K562 (cell line): ENCODE measurements around the gene MALRD1. TPM values are rescaled to one million over a fixed set of nuclear protein-coding genes. Genes with fewer than 3 reads are reported as not detected.

Experiments
- ATAC-seq: fragments of 200-7000 bp; cut with Tn5 transposase; 3 replicates; pipeline ENCODE4 v1.9.1; 2020; ENCODE audit warnings: moderate library complexity
- BruUV-seq: library from RNA; stranded (reverse); fragments of 400-500 nt; replicated peaks from 2 replicates; lab custom pipeline; 2021; lab: Mats Ljungman, UMichigan
- CTCF ChIA-PET: fragments of 300-600 bp; formaldehyde crosslinking; extraction: SDS; loops from one replicate; lab custom pipeline; 2021; ENCODE audit warnings: low intra/inter-chr PET ratio; lab: Yijun Ruan, JAX
- POLR2A ChIA-PET: fragments of 300-600, 350-650 bp; sonication (Branson Sonifier 250); formaldehyde crosslinking; extraction: SDS; loops from one replicate; lab custom pipeline; 2021; ENCODE audit warnings: antibody characterized with exemption, inconsistent platforms; lab: Yijun Ruan, JAX
- DNase-seq, 4 experiments: peaks; one replicate each; pipeline versions ENCODE4 v3.0.0 to v3.0.0-alpha.2; 2011 to 2018; ENCODE audit warnings: low spot score in 3 of 4, mixed read lengths in 3 of 4; ENCODE audit errors: extremely low read depth in 1 of 4
- FAIRE-seq: peaks from 2 replicates; lab custom pipeline; 2011; peaks lifted over from hg19 to GRCh38; lab: Jason Lieb, UNC
- H2AFZ ChIP-seq: 2 replicates; pipeline ENCODE4 v1.6.0; 2011; ENCODE audit warnings: low read depth, low read length, control low read depth, inconsistent platforms
- H3K27ac ChIP-seq: fragments of 200-600 bp; 3 replicates; pipeline ENCODE4 v1.8.0; 2011; ENCODE audit warnings: low read depth, mild to moderate bottlenecking, control low read depth, inconsistent platforms, low read length, moderate library complexity, mixed read lengths; ENCODE audit errors: extremely low read depth
- H3K27me3 ChIP-seq, 2 experiments: fragments of 300-600 bp in 1 of 2; 2 replicates in 1 of 2; 3 replicates in 1 of 2; pipeline versions ENCODE4 v1.6.0 to v1.8.0; 2011; ENCODE audit warnings: inconsistent platforms in 2 of 2, low read length in 2 of 2, mild to moderate bottlenecking in 1 of 2, mixed read lengths in 1 of 2, moderate library complexity in 1 of 2; ENCODE audit not compliant: control insufficient read depth in 2 of 2, insufficient read depth in 2 of 2
- H3K36me3 ChIP-seq: fragments of 300-600 bp; 3 replicates; pipeline ENCODE4 v1.8.0; 2011; ENCODE audit warnings: mild to moderate bottlenecking, low read length, inconsistent platforms; ENCODE audit not compliant: control insufficient read depth, insufficient read depth
- H3K4me1 ChIP-seq, 2 experiments: fragments of 200-600 bp in 1 of 2; replicated peaks in 1 of 2; 2 replicates in 1 of 2; 3 replicates in 1 of 2; pipeline versions ENCODE4 v1.5.1 to v1.8.0; 2011; ENCODE audit warnings: inconsistent platforms in 2 of 2, low read length in 2 of 2, mild to moderate bottlenecking in 1 of 2, mixed read lengths in 1 of 2, moderate library complexity in 1 of 2; ENCODE audit not compliant: control insufficient read depth in 2 of 2, insufficient read depth in 2 of 2
- H3K4me2 ChIP-seq: 2 replicates; pipeline ENCODE4 v1.6.1; 2011; ENCODE audit warnings: low read length, control low read depth, inconsistent platforms, mixed read lengths; ENCODE audit not compliant: insufficient read depth
- H3K4me3 ChIP-seq: fragments of 200-600 bp; sonication (generic), shearing (Covaris generic); 2 replicates; pipeline ENCODE4 v1.5.1; 2016; ENCODE audit warnings: control low read depth, inconsistent platforms
- H3K79me2 ChIP-seq: fragments of 200-600 bp; 3 replicates; pipeline ENCODE4 v1.8.0; 2011; ENCODE audit warnings: low read length, inconsistent platforms; ENCODE audit not compliant: control insufficient read depth, insufficient read depth
- H3K9ac ChIP-seq, 2 experiments: 2 replicates each; pipeline versions ENCODE4 v1.6.0 to v1.6.1; 2011; ENCODE audit warnings: low read depth in 2 of 2, low read length in 2 of 2, control low read depth in 1 of 2, inconsistent platforms in 1 of 2, mild to moderate bottlenecking in 1 of 2, mixed read lengths in 1 of 2; ENCODE audit not compliant: insufficient read depth in 1 of 2
- H3K9me1 ChIP-seq: one replicate; pipeline ENCODE4 v1.6.0; 2011; ENCODE audit warnings: inconsistent platforms, mild to moderate bottlenecking, low read length, moderate library complexity; ENCODE audit not compliant: control insufficient read depth, insufficient read depth
- H3K9me3 ChIP-seq: replicated peaks from 2 replicates; pipeline ENCODE4 v1.5.1; 2011; ENCODE audit warnings: low read depth, low read length, inconsistent platforms; ENCODE audit not compliant: control insufficient read depth, insufficient read depth
- H4K20me1 ChIP-seq: replicated peaks from 2 replicates; pipeline ENCODE4 v1.6.1; 2011; ENCODE audit warnings: low read length, inconsistent platforms, mixed read lengths; ENCODE audit not compliant: control insufficient read depth, insufficient read depth
- C11orf30 ChIP-seq: fragments of 450-650 bp; IDR thresholded peaks from 2 replicates; pipeline ENCODE4 v1.6.1; 2016; ENCODE audit warnings: low read depth, mild to moderate bottlenecking
- CBX8 ChIP-seq: fragments of 200-600 bp; sonication (generic); IDR thresholded peaks from 2 replicates; pipeline ENCODE4 v1.6.1; 2012; ENCODE audit warnings: borderline replicate concordance, mixed run types, low read depth, mild to moderate bottlenecking, moderate library complexity, mixed read lengths, low read length, control low read depth, inconsistent platforms; ENCODE audit not compliant: poor library complexity, severe bottlenecking; ENCODE audit errors: extremely low read depth
- CREB1 ChIP-seq, 2 experiments: sonication (generic) in 1 of 2; formaldehyde crosslinking in 1 of 2; IDR thresholded peaks; 2 replicates each; pipeline versions ENCODE4 v1.6.1 to v1.8.0; 2012 to 2022; ENCODE audit warnings: inconsistent platforms in 1 of 2, mild to moderate bottlenecking in 1 of 2, missing genetic modification reagents in 1 of 2, moderate library complexity in 1 of 2
- DLX4 ChIP-seq: fragments of 250-450 bp; sonication (Bioruptor Pico); IDR thresholded peaks from 2 replicates; pipeline ENCODE4 v1.6.1; 2021; ENCODE audit warnings: mild to moderate bottlenecking
- HDGF ChIP-seq: fragments of 450-650 bp; IDR thresholded peaks from 2 replicates; pipeline ENCODE4 v1.6.1; 2016
- MAFK ChIP-seq: IDR thresholded peaks from 2 replicates; pipeline ENCODE4 v1.6.1; 2011; ENCODE audit warnings: low read length, improper control_type of control experiment
- NFE2 ChIP-seq: IDR thresholded peaks from 2 replicates; pipeline ENCODE4 v1.6.1; 2014; ENCODE audit warnings: antibody characterized with exemption, low read depth
- NRF1 ChIP-seq, 2 experiments: fragments of 450-650 bp; IDR thresholded peaks in 1 of 2; conservative IDR thresholded peaks in 1 of 2; 2 replicates each; pipeline ENCODE4 v1.6.1; 2014; ENCODE audit warnings: mild to moderate bottlenecking in 2 of 2
- POLR2G ChIP-seq: fragments of 200-400 bp; formaldehyde crosslinking; IDR thresholded peaks from 2 replicates; pipeline ENCODE4 v1.6.1; 2017; ENCODE audit warnings: low read depth, mild to moderate bottlenecking, antibody characterized with exemption, low read length, moderate library complexity
- SIRT6 ChIP-seq: IDR thresholded peaks from one replicate; pipeline ENCODE4 v1.6.1; 2012; ENCODE audit warnings: low read depth, mild to moderate bottlenecking, control low read depth, inconsistent platforms, low read length, moderate library complexity
- THAP7 ChIP-seq: fragments of 250-450 bp; sonication (Bioruptor Pico); IDR thresholded peaks from 2 replicates; pipeline ENCODE4 v1.5.0; 2021
- ZEB2 ChIP-seq: fragments of 450-650 bp; IDR thresholded peaks from 2 replicates; pipeline ENCODE4 v1.6.1; 2016
- ZNF586 ChIP-seq: fragments of 450-650 bp; formaldehyde crosslinking; conservative IDR thresholded peaks from 2 replicates; pipeline ENCODE4 v1.4.0; 2020; ENCODE audit warnings: mild to moderate bottlenecking, moderate library complexity
- ZNF668 ChIP-seq: fragments of 250-450 bp; sonication (Bioruptor Pico); IDR thresholded peaks from 2 replicates; pipeline ENCODE4 v1.8.0; 2022; ENCODE audit warnings: mild to moderate bottlenecking, inconsistent platforms
- ZNF830 ChIP-seq: fragments of 250-450 bp; sonication (Bioruptor Pico); IDR thresholded peaks from 2 replicates; pipeline ENCODE4 v1.5.0; 2021; ENCODE audit warnings: mild to moderate bottlenecking
- WGBS: fragments of 100-300 bp; shearing (Covaris generic); methylation state at CpG from one replicate; pipeline ENCODE4 v1.1.6; 2016; ENCODE audit warnings: low coverage, mixed read lengths; ENCODE audit not compliant: insufficient coverage; ENCODE audit errors: missing lambda C conversion rate; 5-methylcytosine and 5-hydroxymethylcytosine counted together
- in situ Hi-C: fragments of 300-500 bp; cut with MboI; formaldehyde crosslinking; loops from 4 replicates; pipeline ENCODE4 v1.15.0; 2018; ENCODE audit warnings: inconsistent platforms, mixed read lengths
- intact Hi-C: fragments of 100-400 bp; cut with micrococcal nuclease; formaldehyde crosslinking; loops from 2 replicates; pipeline ENCODE4 v1.14.2; 2022
- polyA plus RNA-seq, 8 experiments: library from polyadenylated mRNA; depleted of rRNA in 4 of 8; stranded (reverse) in 5 of 8; unstranded in 3 of 8; fragments of >200 nt; fragmentation: Nextera tagmentation in 2 of 8; fragmentation: Illumina TruSeq in 1 of 8; extraction: Ambion mirVana in 2 of 8; extraction: Trizol in 1 of 8; gene quantifications; 2 replicates each; pipeline versions ENCODE4 v1.2.1 to v1.2.3, GENCODE V29; 2011 to 2014; ENCODE audit warnings: inconsistent platforms in 1 of 8, missing spikeins in 1 of 8
- total RNA-seq, 7 experiments: library from RNA; depleted of rRNA in 6 of 7; stranded (reverse); fragments of >200 nt in 6 of 7; fragmentation: Illumina TruSeq in 2 of 7; extraction: Trizol in 2 of 7; gene quantifications; 2 replicates each; pipeline versions ENCODE4 v1.2.1 to v1.2.3, GENCODE V29; 2011 to 2021; ENCODE audit warnings: low replicate concordance in 1 of 7
- TF ChIP-seq, protein P1 (sequence below): fragments of 250-450 bp; sonication (Bioruptor Pico); IDR thresholded peaks from 2 replicates; pipeline ENCODE4 v1.9.0; 2021; ENCODE audit warnings: mild to moderate bottlenecking, inconsistent platforms

MALRD1 gene
- total and polyA plus RNA-seq, 9 of the 15 experiments (the other 6 are each of a cell fraction or from before 2014, with no cell fraction given) = not detected

DNA sequence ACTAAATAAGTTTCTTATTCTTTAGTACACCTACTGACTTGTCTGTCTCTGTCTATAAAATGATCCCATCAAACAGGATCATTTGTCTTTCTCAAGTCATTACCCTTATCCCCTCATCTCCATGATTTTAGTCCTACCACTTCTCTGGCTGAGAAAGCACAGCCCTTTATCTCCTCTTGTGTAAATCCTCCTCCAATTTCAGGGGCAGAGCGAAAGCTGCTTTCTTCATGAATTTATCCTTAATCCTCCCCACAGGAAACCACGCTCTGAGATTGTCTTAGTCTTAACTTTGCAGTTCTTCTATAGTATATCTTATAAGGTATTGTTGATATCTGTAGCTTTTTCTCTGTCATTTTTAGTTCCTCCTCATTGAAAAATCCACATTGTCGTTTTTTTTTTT, 528.0 kb downstream of the MALRD1 start:
- ChIA-PET POLR2A (no interaction called here), CTCF (no interaction called here)
- no peak overlapping the region for H3K4me3 ChIP-seq
- ATAC-seq (no peak), FAIRE-seq (no peak), DNase-seq (no peak)
- H3K79me2 ChIP-seq = no peaks in the 10 kb centered on the region
- H3K4me1 ChIP-seq = no peaks in the 10 kb centered on the region
- no peak overlapping the region for H3K27ac ChIP-seq
- no TSS peak for BruUV-seq
- no peak overlapping the region for H3K4me2 ChIP-seq
- 2% methylated on average over 3 of the region's 3 CpGs for WGBS
- H3K27me3 ChIP-seq = no peaks in the 10 kb centered on the region
- in situ Hi-C loops (no loop called here), intact Hi-C loops (no loop called here)
- H2AFZ ChIP-seq = no peak overlapping the region
- no peak for TF ChIP-seq SIRT6
- no peak for TF ChIP-seq ZNF586 (CRISPR knock-in tag)
- no peak for TF ChIP-seq NRF1 (conservative IDR thresholded peaks at IDR 0.05 in 1 of 2, IDR thresholded peaks at IDR 0.05 in 1 of 2)
- no peak for TF ChIP-seq CREB1 (IDR thresholded peaks at IDR 0.05)
- TF ChIP-seq CREB1 (CRISPR knock-in tag; IDR thresholded peaks at IDR 0.05) = no peak
- TF ChIP-seq MAFK = no peak
- no peak for TF ChIP-seq NFE2
- no peak for TF ChIP-seq ZNF830
- TF ChIP-seq ZEB2 = no peak
- no peak for TF ChIP-seq CBX8
- no peak for TF ChIP-seq HDGF
- TF ChIP-seq, protein P1, sequence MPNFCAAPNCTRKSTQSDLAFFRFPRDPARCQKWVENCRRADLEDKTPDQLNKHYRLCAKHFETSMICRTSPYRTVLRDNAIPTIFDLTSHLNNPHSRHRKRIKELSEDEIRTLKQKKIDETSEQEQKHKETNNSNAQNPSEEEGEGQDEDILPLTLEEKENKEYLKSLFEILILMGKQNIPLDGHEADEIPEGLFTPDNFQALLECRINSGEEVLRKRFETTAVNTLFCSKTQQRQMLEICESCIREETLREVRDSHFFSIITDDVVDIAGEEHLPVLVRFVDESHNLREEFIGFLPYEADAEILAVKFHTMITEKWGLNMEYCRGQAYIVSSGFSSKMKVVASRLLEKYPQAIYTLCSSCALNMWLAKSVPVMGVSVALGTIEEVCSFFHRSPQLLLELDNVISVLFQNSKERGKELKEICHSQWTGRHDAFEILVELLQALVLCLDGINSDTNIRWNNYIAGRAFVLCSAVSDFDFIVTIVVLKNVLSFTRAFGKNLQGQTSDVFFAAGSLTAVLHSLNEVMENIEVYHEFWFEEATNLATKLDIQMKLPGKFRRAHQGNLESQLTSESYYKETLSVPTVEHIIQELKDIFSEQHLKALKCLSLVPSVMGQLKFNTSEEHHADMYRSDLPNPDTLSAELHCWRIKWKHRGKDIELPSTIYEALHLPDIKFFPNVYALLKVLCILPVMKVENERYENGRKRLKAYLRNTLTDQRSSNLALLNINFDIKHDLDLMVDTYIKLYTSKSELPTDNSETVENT (CRISPR knock-in tag) = no peak
- TF ChIP-seq ZNF668 = no peak
- TF ChIP-seq C11orf30 = no peak
- no peak for TF ChIP-seq POLR2G
- TF ChIP-seq DLX4 (CRISPR knock-in tag) = no peak
- no peak for TF ChIP-seq THAP7 (CRISPR knock-in tag)
- no peaks in the 10 kb centered on the region; the same call in 1 of the 2 replicates for H3K9me3 ChIP-seq
- H3K36me3 ChIP-seq = no peaks in the 10 kb centered on the region
- H4K20me1 ChIP-seq = no peaks in the 10 kb centered on the region
- no peak overlapping the region for H3K9ac ChIP-seq
- no peaks in the 10 kb centered on the region for H3K9me1 ChIP-seq
